GM12865 (cell line): ENCODE results near the gene PYGB.

ENCODE experiments used
- DNase-seq: peaks from one replicate; pipeline ENCODE4 v3.0.0; 2010; ENCODE audit warnings: low read depth
- H3K4me3 ChIP-seq: 2 replicates; pipeline ENCODE4 v1.5.1; 2011; ENCODE audit warnings: mild to moderate bottlenecking, low read depth, low read length, control low read depth
- TF ChIP-seq, protein P1 (sequence below): IDR thresholded peaks from 2 replicates; pipeline ENCODE4 v1.5.1; 2011; ENCODE audit warnings: low read length, control low read depth, low read depth, inconsistent platforms; ENCODE audit not compliant: insufficient read depth; ENCODE audit errors: missing control alignments

The PYGB gene

GRCh38 chr20:25297141-25297905, 49.4 kb downstream of the PYGB start:
- DNase-seq: peak; percentile 86

DNA sequence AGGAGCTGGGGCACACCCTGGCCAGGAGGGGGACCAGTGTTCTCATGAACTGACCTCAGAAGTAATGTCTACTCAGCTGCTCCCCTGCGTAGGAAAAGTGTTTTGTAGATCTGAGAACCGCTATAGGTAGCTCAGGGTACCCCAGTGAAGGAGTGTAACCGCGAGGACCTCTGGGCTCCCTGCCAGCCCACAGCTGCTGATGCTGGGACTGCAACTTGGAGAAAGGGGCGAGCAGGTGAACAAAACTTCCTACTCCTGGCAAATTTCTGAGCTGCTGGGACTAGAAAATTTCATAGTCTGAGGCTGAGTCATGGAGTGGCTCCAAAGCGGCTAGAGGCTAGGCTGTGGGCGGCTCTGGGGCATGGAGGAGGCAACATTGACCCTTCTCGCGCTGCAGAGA, 51.9 kb downstream of the PYGB start:
- TF ChIP-seq, protein P1, sequence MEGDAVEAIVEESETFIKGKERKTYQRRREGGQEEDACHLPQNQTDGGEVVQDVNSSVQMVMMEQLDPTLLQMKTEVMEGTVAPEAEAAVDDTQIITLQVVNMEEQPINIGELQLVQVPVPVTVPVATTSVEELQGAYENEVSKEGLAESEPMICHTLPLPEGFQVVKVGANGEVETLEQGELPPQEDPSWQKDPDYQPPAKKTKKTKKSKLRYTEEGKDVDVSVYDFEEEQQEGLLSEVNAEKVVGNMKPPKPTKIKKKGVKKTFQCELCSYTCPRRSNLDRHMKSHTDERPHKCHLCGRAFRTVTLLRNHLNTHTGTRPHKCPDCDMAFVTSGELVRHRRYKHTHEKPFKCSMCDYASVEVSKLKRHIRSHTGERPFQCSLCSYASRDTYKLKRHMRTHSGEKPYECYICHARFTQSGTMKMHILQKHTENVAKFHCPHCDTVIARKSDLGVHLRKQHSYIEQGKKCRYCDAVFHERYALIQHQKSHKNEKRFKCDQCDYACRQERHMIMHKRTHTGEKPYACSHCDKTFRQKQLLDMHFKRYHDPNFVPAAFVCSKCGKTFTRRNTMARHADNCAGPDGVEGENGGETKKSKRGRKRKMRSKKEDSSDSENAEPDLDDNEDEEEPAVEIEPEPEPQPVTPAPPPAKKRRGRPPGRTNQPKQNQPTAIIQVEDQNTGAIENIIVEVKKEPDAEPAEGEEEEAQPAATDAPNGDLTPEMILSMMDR: no peak
- DNase-seq: no peak

More at GRCh38 chr20:25297141-25297905, 49.4 kb downstream of the PYGB start:
- TF ChIP-seq, protein P1: no peak
- peak overlapping the region; percentile 27 for H3K4me3 ChIP-seq

DNA sequence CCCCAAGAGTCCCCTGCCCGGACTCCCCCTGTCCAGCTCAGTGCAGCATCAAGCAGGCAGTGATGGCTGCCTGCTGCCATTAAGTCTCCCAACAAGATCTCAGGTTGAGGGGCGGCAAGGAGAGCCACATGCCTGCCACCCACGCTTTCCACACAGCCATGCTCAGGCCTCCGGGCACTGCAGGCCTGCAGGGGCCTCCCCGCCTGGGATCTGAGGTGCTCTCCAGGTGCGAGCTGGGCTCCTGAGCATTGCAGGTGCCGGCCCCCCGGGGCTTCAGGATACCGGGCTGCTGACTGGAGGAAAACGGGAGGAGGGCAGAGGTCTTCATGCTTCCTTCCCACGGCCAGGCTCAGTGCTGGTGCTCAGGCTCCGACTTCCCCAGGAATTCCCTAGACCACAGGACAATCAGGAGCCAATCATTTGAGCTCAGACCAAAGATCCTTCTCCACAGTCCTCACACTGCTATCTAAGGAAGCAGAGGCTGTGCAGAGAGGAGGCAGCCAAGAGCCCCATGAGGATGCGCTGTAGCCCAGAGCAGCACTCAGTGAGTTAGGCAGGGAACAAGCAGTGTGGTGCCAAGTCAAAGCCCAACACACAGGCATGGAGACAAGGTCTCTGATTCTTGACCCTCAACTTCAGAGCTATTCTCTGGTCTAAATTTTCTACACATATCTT, 52.7 kb downstream of the PYGB start:
- H3K4me3 ChIP-seq: no peak overlapping the region
- TF ChIP-seq, protein P1: no peak
- DNase-seq: no peak

More for the DNA sequence above, 51.9 kb downstream of the PYGB start:
- H3K4me3 ChIP-seq: no peak overlapping the region

GRCh38 chr20:25301357-25301920, 53.6 kb downstream of the PYGB start:
- TF ChIP-seq, protein P1: no peak
- DNase-seq: no peak
- no peak overlapping the region for H3K4me3 ChIP-seq

- H3K4me3 ChIP-seq: no peak overlapping the region
- TF ChIP-seq, protein P1: no peak
- DNase-seq: no peak
Measured at GRCh38 chr20:25302596-25302995, 54.7 kb downstream of the PYGB start.

GRCh38 chr20:25303292-25304024, 55.6 kb downstream of the PYGB start:
- DNase-seq: no peak
- TF ChIP-seq, protein P1: no peak
- no peak overlapping the region for H3K4me3 ChIP-seq
